Liver (tissue), 9 donors: ENCODE measurements around the gene PLA2G5. TPM values are rescaled to one million over a fixed set of nuclear protein-coding genes. Genes with fewer than 3 reads are reported as not detected.

ENCODE experiments used
- DNase-seq: peaks from one replicate; pipeline ENCODE4 v3.0.0-alpha.2; 2017; ENCODE audit warnings: low spot score
- H3K27ac ChIP-seq, 2 donors: one replicate each; pipeline ENCODE4 v1.7.0; 2013; ENCODE audit warnings: inconsistent platforms in 2 of 2, low read length in 2 of 2, control low read depth in 1 of 2, low read depth in 1 of 2, mild to moderate bottlenecking in 1 of 2
- H3K27me3 ChIP-seq, 4 donors: one replicate each; pipeline versions ENCODE4 v1.6.1 to v1.7.0; 2013; ENCODE audit warnings: low read length in 3 of 4, inconsistent platforms in 1 of 4, mild to moderate bottlenecking in 1 of 4, moderate library complexity in 1 of 4; ENCODE audit not compliant: control insufficient read depth in 4 of 4, insufficient read depth in 4 of 4
- H3K36me3 ChIP-seq, 4 donors: one replicate each; pipeline versions ENCODE4 v1.6.1 to v1.7.0; 2013; ENCODE audit warnings: low read length in 3 of 4, mild to moderate bottlenecking in 3 of 4, low read depth in 1 of 4, moderate library complexity in 1 of 4; ENCODE audit not compliant: control insufficient read depth in 4 of 4, insufficient read depth in 3 of 4
- H3K4me1 ChIP-seq, 4 donors: one replicate each; pipeline versions ENCODE4 v1.6.1 to v1.7.0; 2013; ENCODE audit warnings: low read length in 3 of 4, mild to moderate bottlenecking in 3 of 4, moderate library complexity in 1 of 4; ENCODE audit not compliant: control insufficient read depth in 4 of 4, insufficient read depth in 4 of 4
- H3K4me3 ChIP-seq, 3 donors: one replicate each; pipeline versions ENCODE4 v1.6.1 to v1.7.0; 2013; ENCODE audit warnings: low read length in 3 of 3, control low read depth in 1 of 3, low read depth in 1 of 3, mild to moderate bottlenecking in 1 of 3
- H3K9ac ChIP-seq, 2 donors: one replicate each; pipeline ENCODE4 v1.7.0; 2013; ENCODE audit warnings: low read length in 2 of 2, mild to moderate bottlenecking in 2 of 2, moderate library complexity in 2 of 2, control low read depth in 1 of 2, low read depth in 1 of 2
- H3K9me3 ChIP-seq, 4 donors: one replicate each; pipeline versions ENCODE4 v1.6.1 to v1.7.0; 2013; ENCODE audit warnings: low read length in 3 of 4; ENCODE audit not compliant: control insufficient read depth in 4 of 4
- ATF3 ChIP-seq: IDR thresholded peaks from 2 replicates; pipeline ENCODE4 v1.6.1; 2016; ENCODE audit warnings: antibody characterized with exemption
- CTCF ChIP-seq: fragments of 150-350 bp; IDR thresholded peaks from 2 replicates; pipeline ENCODE4 v1.5.1; 2017; ENCODE audit warnings: improper control_type of control experiment, low read depth, low read length; ENCODE audit not compliant: missing input control
- EGR1 ChIP-seq, 2 donors: IDR thresholded peaks; 2 replicates each; pipeline ENCODE4 v1.6.1; 2016 to 2018; ENCODE audit warnings: antibody characterized with exemption in 2 of 2, low read depth in 2 of 2
- FOXA1 ChIP-seq: IDR thresholded peaks from 2 replicates; pipeline ENCODE4 v1.6.1; 2016; ENCODE audit warnings: antibody characterized with exemption
- FOXA2 ChIP-seq: IDR thresholded peaks from 2 replicates; pipeline ENCODE4 v1.6.1; 2016; ENCODE audit warnings: antibody characterized with exemption
- GABPA ChIP-seq, 2 donors: IDR thresholded peaks in 1 of 2; conservative IDR thresholded peaks in 1 of 2; 2 replicates each; pipeline ENCODE4 v1.6.1; 2016; ENCODE audit warnings: antibody characterized with exemption in 2 of 2, mild to moderate bottlenecking in 1 of 2, moderate library complexity in 1 of 2
- HNF4G ChIP-seq: IDR thresholded peaks from 2 replicates; pipeline ENCODE4 v1.6.1; 2016; ENCODE audit warnings: antibody characterized with exemption
- JUND ChIP-seq, 2 donors: IDR thresholded peaks; 2 replicates each; pipeline ENCODE4 v1.6.1; 2016; ENCODE audit warnings: antibody characterized with exemption in 2 of 2
- NR2F2 ChIP-seq: IDR thresholded peaks from 2 replicates; pipeline ENCODE4 v1.6.1; 2016; ENCODE audit warnings: antibody characterized with exemption
- RAD21 ChIP-seq, 2 donors: IDR thresholded peaks; 2 replicates each; pipeline ENCODE4 v1.6.1; 2016; ENCODE audit warnings: antibody characterized with exemption in 2 of 2, mild to moderate bottlenecking in 2 of 2
- REST ChIP-seq: IDR thresholded peaks from 2 replicates; pipeline ENCODE4 v1.6.1; 2016; ENCODE audit warnings: antibody characterized with exemption, mild to moderate bottlenecking
- RXRA ChIP-seq, 2 donors: IDR thresholded peaks; 2 replicates each; pipeline ENCODE4 v1.6.1; 2017 to 2018; ENCODE audit warnings: antibody characterized with exemption in 2 of 2, mild to moderate bottlenecking in 1 of 2
- SP1 ChIP-seq: IDR thresholded peaks from 2 replicates; pipeline ENCODE4 v1.6.1; 2018; ENCODE audit warnings: antibody characterized with exemption, mild to moderate bottlenecking
- TAF1 ChIP-seq: conservative IDR thresholded peaks from 2 replicates; pipeline ENCODE4 v1.6.1; 2016; ENCODE audit warnings: antibody characterized with exemption, mild to moderate bottlenecking
- YY1 ChIP-seq: IDR thresholded peaks from 2 replicates; pipeline ENCODE4 v1.6.1; 2016; ENCODE audit warnings: antibody characterized with exemption, mild to moderate bottlenecking
- WGBS: extraction: QIAGEN DNeasy Blood & Tissue Kit; methylation state at CpG from one replicate; pipeline ENCODE4 v1.1.7; 2013; 5-methylcytosine and 5-hydroxymethylcytosine counted together
- polyA plus RNA-seq, 2 donors: library from polyadenylated mRNA; stranded (reverse) in 1 of 2; unstranded in 1 of 2; fragments of 200-250 nt in 1 of 2; fragments of >200 nt in 1 of 2; fragmentation: Nextera tagmentation in 1 of 2; extraction: Ambion mirVana in 1 of 2; gene quantifications; one replicate each; pipeline versions ENCODE4 v1.2.1 to v1.2.3, GENCODE V29; 2013 to 2015
- total RNA-seq, 2 donors: library from RNA; depleted of rRNA; stranded (reverse); fragments of >200 nt; gene quantifications; one replicate each; pipeline ENCODE4 v1.2.3, GENCODE V29; 2014
- TF ChIP-seq, protein P1 (sequence below): IDR thresholded peaks from 2 replicates; pipeline ENCODE4 v1.6.1; 2016; ENCODE audit warnings: antibody characterized with exemption
- TF ChIP-seq, protein P2 (sequence below): IDR thresholded peaks from 2 replicates; pipeline ENCODE4 v1.6.1; 2016; ENCODE audit warnings: antibody characterized with exemption
- donor health status: healthy.
- donor health status: healthy.
- donor health status: healthy.
- donor health status: healthy.
- donor health status: healthy.

Gene PLA2G5
- total and polyA plus RNA-seq, 4 donors, result 2.0 to 2.9 (median 2.3) TPM; not detected in 1

GRCh38 chr1:20052386-20052785 is 17.6 kb upstream of the PLA2G5 start:
- no peak overlapping the region for H3K4me3 ChIP-seq
- no peak for DNase-seq
- no peaks in the 10 kb centered on the region for H3K9me3 ChIP-seq
- H3K4me1 ChIP-seq, result no peaks in the 10 kb centered on the region
- TF ChIP-seq GABPA (IDR thresholded peaks at IDR 0.05 in 1 of 2, conservative IDR thresholded peaks at IDR 0.05 in 1 of 2) (no peak), CTCF (no peak), SP1 (no peak), JUND (IDR thresholded peaks at IDR 0.05) (no peak), RXRA (IDR thresholded peaks at IDR 0.05) (no peak), RAD21 (IDR thresholded peaks at IDR 0.05) (no peak), YY1 (no peak)
- H3K27ac ChIP-seq, result no peak overlapping the region
- peaks cover 0 to 7% (median 0%) of the 10 kb centered on the region in 4 donors for H3K27me3 ChIP-seq
- no peaks in the 10 kb centered on the region for H3K36me3 ChIP-seq
- no peak overlapping the region for H3K9ac ChIP-seq
- 92% methylated on average over 2 of the region's 2 CpGs for WGBS

GRCh38 chr1:20057886-20058420 is 12.0 kb upstream of the PLA2G5 start:
- H3K4me3 ChIP-seq, result no peak overlapping the region
- H3K9me3 ChIP-seq, result no peaks in the 10 kb centered on the region
- peaks cover 0 to 2% (median 0%) of the 10 kb centered on the region in 4 donors for H3K4me1 ChIP-seq
- H3K27ac ChIP-seq, result no peak overlapping the region
- no peak for DNase-seq
- H3K27me3 ChIP-seq, result peaks cover 0 to 7% (median 0%) of the 10 kb centered on the region in 4 donors
- no peak overlapping the region for H3K9ac ChIP-seq
- H3K36me3 ChIP-seq, result no peaks in the 10 kb centered on the region
- TF ChIP-seq FOXA2, result no peak
- TF ChIP-seq NR2F2, result no peak
- TF ChIP-seq EGR1 (IDR thresholded peaks at IDR 0.05; ENCODE audit: low read depth in 2 of 2), result no peak
- TF ChIP-seq ATF3, result no peak
- TF ChIP-seq REST, result no peak
- TF ChIP-seq, protein P1, sequence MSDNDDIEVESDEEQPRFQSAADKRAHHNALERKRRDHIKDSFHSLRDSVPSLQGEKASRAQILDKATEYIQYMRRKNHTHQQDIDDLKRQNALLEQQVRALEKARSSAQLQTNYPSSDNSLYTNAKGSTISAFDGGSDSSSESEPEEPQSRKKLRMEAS, result no peak
- no peak for TF ChIP-seq JUND (IDR thresholded peaks at IDR 0.05)
- TF ChIP-seq, protein P2, sequence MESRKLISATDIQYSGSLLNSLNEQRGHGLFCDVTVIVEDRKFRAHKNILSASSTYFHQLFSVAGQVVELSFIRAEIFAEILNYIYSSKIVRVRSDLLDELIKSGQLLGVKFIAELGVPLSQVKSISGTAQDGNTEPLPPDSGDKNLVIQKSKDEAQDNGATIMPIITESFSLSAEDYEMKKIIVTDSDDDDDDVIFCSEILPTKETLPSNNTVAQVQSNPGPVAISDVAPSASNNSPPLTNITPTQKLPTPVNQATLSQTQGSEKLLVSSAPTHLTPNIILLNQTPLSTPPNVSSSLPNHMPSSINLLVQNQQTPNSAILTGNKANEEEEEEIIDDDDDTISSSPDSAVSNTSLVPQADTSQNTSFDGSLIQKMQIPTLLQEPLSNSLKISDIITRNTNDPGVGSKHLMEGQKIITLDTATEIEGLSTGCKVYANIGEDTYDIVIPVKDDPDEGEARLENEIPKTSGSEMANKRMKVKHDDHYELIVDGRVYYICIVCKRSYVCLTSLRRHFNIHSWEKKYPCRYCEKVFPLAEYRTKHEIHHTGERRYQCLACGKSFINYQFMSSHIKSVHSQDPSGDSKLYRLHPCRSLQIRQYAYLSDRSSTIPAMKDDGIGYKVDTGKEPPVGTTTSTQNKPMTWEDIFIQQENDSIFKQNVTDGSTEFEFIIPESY, result no peak
- no peak for TF ChIP-seq FOXA1
- TF ChIP-seq CTCF, result no peak
- TF ChIP-seq SP1, result no peak
- TF ChIP-seq RXRA (IDR thresholded peaks at IDR 0.05), result no peak
- TF ChIP-seq TAF1, result no peak
- no peak for TF ChIP-seq YY1
- TF ChIP-seq RAD21 (IDR thresholded peaks at IDR 0.05), result no peak
- no peak for TF ChIP-seq HNF4G
- no peak for TF ChIP-seq GABPA (IDR thresholded peaks at IDR 0.05 in 1 of 2, conservative IDR thresholded peaks at IDR 0.05 in 1 of 2)
- 80% methylated on average over 5 of the region's 5 CpGs for WGBS
